Epidermal melanocyte (primary cell): ENCODE measurements around the gene HLA-DQA1.
"Not testable (repeated sequence)": the region's sequence is repeated elsewhere in the genome, so short reads cannot be mapped to it uniquely, and the experiment has no call there.

Source experiments
- DNase-seq: peaks from one replicate; pipeline ENCODE4 v3.0.0; 2011; ENCODE audit warnings: low spot score; ENCODE audit not compliant: insufficient read length

The HLA-DQA1 gene

DNA sequence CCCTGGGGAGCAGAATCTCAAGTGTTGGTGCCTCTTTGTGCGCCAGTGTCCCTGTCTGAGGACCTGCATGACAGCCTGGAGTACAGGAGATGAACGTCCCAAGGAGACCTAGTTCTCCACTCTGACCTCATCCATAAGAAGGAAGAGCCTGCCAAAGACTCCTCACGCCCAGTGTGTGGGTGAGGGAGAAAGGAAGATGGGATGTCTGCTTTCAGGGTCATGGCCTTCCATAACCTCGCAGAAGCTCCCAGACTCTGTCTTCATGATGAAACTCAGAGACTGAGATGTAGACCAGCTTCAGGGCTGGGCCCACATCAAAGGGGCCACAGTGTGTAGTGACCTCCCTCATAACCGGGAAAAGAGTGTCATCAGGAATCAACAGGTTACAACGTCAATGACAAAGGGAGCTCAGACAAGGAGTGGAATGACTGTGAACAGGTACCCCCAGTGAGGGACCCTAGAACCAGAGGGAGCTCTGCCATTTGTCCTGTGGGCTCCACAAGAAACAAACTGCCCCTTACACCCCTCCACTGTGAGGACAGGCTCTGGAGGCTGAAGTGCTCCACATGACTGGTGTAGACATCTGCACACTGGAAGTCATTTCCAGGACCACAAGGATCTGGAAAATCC, 21.2 kb downstream of the HLA-DQA1 start:
- DNase-seq = no peak

DNA sequence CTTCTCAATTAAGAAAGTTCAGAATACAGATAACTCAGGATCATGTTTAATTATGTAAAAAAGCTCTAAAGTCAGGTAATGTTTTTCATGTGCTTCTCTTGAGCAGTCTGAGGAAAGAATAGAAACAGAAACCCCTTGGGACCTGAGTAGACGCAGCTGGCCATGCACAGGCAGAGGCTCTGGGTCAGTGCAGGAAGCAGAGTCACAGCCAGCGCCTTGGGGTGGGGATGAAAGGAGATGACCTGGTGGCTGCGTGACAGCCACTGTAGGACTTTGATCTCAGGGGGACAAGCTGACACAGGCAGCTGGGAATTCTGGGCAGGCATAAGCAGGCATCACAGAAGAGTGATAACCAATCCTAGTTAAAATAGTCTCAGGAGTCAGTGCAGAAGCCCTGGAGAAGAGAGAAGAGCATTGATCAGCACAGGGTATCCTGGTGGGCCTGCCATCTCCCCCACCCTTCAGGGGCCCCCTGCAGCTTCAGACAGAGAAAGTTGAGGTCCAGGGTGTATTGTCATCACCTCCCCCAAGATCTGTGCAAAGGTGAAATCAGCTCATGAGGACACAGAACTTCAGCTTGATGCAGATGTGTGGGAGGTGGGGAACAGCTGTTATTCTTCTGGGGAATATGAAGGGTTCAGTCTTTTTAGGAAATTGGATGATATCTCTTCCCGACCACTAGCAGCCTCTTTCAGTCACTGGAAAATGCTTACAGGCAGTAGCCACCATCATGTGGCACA, 22.8 kb downstream of the HLA-DQA1 start:
- DNase-seq = no peak

DNA sequence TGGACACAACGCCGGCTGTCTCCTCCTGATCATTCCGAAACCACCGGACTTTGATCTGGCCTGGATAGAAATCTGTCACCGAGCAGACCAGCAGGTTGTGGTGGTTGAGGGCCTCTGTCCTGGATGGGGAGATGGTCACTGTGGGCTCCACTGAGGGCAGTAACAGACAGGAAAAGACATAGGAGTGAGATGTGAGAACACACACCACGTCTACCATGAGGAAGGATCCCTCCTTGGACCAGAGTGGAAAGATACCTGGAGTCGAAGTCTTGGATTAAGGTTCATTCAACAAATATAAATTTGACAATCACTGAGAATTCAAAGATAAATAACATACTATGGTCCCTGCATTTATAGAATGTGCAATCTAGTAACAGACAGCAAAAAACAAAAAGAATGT, 24.9 kb downstream of the HLA-DQA1 start:
- no peak for DNase-seq

DNA sequence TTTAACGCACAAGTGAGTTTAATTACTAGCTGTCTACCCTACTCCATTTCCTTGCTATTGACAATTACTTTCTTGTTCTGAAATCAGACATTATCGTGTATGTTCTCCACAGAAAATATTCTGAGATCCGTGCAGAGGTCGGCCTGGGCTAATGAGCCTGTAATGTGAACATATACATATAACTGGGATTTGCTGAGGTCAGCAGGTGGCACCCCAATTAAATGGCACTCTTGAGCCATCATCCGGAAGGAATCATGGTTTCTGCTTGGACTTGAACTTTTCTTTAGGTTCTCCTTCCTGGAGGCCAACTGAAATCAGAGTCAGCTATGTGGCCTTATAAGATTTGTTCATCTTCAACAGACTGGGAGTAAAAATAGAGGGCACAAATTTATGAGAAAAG, 25.6 kb downstream of the HLA-DQA1 start:
- DNase-seq = no peak

DNA sequence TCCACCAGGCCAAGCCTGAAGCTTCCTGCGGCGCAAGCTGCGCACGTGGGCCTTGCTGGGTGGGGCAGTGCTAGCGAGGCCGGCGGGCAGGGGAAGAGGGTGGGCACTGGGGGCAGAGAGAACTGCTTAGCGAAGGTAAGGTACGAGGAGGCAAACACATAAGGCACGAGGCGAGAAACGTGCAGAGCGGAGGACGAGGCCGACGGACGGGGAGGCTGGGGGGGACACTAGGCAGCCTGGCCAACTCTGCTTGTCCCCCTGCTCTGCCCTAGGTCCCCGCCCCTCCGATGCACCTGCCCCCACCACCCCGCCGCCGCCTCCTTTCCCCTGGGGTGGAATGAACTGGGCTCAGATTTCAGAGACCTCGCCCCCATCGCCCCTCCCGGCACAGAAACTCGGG, 27.1 kb downstream of the HLA-DQA1 start:
- no peak for DNase-seq

DNA sequence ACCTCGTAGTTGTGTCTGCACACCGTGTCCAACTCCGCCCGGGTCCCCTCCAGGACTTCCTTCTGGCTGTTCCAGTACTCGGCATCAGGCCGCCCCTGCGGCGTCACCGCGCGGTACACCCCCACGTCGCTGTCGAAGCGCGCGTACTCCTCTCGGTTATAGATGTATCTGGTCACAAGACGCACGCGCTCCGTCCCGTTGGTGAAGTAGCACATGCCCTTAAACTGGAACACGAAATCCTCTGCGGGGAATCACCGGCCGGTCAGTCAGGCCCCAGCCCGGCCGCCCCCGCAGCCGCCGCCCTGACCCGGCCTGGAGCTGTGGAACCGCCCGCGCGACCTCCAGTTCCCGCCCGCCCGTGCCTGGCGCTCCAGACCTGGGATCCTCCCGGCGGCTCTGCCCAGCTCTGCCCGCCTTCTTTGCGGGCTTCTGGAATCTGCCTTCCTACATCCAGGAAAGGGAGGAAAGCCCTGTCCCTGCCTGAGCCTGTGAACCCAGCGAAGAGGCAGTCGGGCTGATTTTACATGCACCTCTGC, 27.7 kb downstream of the HLA-DQA1 start:
- DNase-seq = no peak

DNA sequence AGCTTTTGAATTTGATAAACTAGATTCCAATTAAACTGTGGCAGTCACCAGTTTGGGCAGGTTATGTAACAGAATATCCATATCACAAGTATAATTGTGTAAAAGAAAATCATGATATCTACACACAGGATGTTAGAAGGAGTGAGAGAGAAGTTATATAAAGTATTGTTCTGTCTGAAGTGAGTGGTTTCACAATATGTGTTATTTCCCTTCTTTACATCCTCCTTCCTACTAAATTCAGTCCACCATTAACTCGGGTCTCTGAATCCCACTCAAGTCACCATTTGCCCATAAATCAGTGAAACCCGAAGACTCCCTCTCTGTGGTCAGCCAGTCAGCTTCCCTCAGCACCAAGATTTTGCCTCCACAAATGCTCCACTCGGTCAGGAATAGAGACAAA, 28.5 kb downstream of the HLA-DQA1 start:
- no peak for DNase-seq

DNA sequence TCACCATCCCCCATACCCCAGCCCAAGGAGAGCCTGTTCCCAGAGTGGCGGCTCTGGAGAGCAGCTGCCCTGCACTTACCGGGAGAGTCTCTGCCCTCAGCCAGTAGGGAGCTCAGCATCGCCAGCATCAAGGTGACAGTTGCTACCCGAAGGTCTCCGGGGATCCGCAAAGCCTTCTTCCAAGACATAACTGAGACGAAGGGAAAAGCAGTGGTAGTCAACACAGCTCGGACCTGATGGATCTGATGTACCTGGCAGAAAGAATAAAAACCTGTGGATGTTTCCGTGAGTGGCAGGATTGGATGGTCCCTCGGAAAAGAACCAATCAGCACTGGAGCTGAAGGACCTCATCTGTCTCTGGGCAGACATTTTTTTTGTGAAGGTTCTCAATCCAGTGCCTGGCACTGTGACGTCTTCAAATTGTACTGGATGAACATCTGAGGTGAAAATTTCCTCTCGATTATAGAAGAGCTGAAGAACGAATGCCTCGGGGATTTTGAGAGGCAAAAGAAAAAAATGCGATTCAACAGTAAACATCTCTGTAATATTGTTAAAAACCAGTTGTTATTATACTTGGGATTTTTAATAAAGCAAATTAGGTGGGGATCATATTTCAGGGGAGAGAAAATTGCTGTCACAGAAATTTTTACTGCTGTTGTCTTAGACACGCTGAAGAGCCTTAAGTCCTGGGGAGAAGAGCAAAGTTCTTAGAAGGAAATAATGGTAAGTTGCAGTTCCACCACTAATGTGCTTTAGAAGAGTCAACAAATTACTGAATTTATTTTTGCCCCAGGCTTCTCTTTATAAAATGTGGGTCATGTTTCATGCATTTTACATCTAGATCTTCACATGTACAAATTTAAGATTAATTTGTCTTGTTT, 29.5 kb downstream of the HLA-DQA1 start, which contains the start of gene HLA-DQB1:
TSS of gene HLA-DQB1 (minus strand) at position 238 of the 881 bp plus-strand sequence. CDS start at position 188, 50 bp downstream.
- DNase-seq = no peak

DNA sequence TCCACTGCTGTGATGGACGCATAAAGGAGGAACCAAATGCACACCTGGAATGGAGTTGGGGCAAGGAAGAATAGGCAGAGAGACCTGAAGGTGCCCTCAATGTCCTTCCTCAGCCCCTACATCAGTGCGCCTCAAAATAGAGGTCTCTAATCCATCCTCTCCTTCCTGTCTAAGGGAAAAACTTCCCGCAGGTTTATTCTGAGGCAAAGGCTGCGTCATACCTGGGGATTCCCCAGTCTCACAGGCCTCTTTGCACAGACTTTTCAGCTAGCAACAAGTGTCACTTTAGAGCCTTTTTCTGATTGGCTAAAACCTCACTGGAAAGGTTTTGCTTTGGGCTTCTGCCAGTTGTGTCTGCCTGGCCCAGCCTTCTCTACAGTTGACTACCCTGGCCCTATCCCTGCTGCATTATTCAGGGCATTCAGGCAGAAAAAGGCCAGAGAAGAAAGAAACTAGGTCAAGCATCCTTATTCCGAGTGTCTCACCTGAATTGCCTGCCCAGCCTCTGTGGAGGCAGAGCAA, 31.1 kb downstream of the HLA-DQA1 start:
- DNase-seq = no peak

DNA sequence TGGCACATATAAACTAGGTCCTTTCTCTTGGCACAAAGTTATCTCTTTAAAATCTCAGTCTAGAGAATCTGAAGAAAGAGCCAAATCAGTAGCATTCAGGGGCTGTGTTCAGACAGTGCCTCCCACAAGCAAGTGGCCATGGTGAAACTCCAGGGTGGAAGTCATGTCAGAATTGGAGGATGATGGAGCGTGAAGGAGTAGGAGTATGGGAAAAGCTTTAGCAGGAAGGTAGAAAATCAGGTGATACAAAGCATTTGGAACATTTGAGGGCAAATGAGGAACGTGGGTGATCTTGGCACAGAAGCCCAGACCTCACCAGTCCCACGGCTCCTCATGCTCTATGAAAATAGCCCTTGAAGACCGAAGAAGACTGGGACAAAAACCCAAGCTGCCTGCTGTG, 32.0 kb downstream of the HLA-DQA1 start:
- DNase-seq = no peak

DNA sequence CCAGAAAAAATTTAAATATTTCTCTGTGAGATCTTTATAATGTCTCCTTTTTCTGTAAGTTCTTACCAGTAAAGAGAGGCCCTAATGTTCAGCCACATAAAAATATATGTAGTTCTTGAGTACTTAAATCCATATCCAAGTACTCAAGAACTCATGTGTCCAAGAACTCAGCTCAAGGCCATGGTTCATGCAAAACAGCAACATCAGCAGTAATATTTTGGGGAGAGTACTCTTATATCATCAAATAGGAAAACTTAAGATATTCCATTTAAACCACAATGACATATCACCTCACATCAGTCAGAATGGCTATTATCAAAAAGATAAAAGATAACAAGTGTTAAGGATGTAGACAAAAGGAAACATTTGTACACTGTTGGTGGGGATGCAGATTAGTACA, 32.7 kb downstream of the HLA-DQA1 start:
- no peak for DNase-seq

DNA sequence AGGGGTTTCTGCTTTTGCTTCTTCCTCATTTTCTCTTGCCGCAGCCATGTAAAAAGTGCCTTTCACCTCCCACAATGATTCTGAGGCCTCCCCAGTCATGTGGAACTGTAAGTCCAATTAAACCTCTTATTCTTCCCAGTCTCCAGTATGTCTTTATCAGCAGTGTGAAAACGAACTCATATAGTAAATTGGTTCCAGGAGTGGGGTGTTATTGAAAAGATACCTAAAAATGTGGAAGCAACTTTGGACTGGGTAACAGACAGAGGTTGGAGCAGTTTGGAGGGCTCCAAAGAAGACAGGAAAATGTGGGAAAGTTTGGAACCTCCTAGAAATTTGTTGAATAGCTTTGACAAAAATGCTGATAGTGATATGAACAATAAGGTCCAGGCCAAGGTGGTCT, 34.7 kb downstream of the HLA-DQA1 start:
- DNase-seq = not testable (repeated sequence)

DNA sequence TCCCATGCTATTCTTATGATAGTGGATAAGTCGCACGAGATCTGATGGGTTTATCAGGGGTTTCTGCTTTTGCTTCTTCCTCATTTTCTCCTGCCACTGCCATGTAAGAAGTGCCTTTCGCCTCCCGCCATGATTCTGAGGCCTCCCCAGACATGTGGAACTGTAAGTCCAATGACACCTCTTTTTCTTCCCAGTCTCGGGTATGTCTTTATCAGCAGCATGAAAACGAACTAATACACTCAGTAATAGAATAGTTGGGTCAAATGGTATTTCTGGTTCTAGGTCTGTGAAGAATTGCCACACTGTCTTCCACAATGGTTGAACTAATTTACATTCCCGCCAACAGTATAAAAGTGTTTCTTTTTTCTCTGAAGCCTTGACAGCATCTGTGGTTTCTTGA, 36.9 kb downstream of the HLA-DQA1 start:
- DNase-seq = not testable (repeated sequence)

DNA sequence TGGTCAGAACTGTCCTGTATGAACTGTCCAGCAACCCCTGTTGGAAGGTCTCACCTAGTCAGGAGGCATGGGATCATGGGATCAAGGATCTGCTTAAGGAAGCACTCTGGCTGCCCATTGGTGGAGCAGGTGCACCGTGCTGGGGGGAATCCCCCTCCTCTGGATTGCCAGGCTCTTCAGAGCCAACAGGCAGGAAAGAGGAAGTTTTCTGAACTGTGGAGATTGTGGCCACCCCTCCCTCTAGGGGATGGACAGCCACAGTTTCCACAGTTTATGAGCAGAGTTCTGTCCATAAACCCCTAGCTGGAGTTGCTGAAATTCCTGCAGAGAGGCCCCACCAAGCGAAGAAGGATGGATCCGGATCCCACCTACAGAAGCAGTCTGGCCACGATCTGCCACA, 42.3 kb downstream of the HLA-DQA1 start:
- no peak for DNase-seq

DNA sequence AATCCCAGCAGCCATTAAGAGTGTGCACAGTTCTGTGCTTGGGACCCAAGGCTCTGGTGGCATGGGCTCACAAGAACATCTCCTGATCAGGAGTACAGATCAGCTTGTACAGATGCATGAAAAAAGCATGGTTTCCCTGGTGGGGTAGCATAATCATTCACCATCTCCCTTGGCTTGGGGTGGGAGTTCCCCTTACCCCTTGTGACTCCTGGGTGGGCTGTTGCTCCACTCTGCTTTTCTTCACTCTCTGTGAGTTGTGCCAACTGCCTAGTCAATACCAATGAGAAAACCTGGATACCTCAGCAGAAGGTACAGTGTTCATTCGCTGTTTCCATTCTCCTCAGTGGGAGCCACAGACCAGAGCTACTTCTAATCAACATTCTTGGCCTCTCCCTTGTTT, 42.8 kb downstream of the HLA-DQA1 start:
- DNase-seq = no peak

DNA sequence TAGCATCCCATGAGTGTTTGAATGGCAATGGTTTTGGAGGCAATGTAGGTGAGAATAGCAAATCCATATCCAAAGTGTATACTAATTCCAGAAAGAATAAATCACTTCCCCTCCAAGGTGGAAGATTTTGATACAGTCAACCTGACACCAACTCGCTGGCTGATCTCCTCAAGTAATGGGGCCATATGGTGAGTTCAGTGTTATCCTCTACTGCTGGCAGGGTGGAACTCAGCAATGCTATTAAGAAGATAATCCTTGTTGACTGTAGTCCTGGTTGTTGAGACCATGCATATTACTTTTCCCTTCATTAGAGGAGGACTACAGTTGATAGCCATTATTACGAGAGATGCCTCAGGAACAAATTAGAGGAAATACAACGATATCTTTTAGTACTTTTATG, 47.0 kb downstream of the HLA-DQA1 start:
- DNase-seq = no peak

DNA sequence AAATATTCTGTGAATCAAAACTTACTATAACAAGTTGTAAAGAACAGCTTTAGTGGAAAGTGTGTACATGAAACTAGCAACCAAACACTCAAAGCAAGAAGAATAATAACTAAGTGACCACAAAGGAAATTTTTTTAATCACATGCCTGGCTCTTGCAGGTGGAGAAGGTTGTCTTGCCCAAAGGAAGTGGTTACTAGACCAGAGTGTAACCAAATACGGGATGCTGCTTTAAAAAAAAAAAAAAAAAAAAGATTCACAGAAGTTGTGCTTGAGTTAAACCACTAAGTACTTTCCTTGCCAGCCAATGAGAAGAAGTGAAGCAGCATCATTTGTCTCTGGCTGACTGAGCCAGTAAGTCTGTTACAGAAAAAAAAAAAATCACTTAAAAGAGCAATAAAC, 48.4 kb downstream of the HLA-DQA1 start:
- DNase-seq = no peak

DNA sequence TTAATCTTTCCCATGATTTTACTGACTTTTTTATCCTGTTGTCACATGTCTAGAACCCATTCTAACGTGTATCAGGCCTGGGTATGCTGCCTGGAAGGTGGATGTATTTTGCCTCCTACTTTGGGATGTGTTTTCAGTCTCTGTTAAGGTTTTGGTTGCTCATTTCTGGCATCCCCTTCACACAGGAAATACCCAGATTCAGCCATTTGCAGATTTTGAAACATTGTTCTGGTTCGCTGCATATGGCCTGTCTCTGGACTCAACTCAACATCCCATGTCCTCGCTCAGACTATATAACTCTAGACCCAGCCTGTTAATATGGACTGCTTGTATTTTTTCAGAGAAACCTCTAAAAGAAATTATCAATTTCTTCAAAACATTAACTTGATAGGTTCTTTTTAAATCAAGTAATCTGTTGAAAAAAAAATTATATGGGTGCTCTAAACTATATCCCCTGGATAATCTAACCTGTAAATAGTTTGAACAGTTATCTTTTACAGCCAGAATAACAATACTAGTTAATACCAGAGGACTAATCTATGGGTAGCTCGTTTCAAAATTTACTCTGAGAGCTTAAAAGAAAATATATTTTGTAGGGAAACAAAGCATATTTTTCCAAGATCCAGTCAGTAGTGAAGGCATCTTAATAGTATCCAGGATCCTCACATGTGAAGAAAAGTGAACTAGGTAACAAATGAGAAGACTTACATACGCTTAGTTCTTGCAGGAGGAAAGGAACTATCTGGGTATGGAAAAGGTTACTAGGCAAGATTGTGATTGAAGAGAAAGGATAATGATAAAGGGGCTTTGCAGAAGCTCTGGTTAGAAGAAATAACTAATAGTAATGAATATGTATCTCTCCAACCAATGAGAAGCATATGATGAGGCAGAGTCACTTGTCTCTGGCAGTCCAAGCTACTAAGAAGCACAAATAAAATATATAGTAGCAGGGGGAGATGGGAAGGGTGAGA, 52.6 kb downstream of the HLA-DQA1 start:
- no peak for DNase-seq

DNA sequence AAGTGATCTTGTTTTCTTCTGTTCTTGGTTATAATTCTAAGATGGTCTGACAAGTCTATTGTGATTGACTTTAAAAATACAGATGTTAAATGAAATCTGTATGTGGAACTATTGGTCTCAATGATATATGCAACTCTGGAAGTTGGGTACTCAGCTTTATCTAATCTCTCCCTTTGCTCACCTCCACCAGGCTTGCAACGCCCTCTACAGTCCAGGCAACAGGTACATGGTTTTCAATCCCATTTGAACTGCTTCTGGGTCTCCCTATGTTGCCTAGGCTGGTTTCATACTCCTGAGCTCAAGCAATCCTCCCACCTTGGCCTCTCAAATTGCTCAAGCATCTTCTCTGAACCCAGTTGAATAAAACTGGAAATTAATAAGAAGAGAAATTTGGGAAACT, 54.8 kb downstream of the HLA-DQA1 start:
- no peak for DNase-seq
